Testis (tissue), 3 donors: Measurements from ENCODE around the gene C3orf20. TPM values are rescaled to one million over a fixed set of nuclear protein-coding genes. Genes with fewer than 3 reads are reported as not detected.

Experiments used
- DNase-seq: peaks from one replicate; pipeline ENCODE4 v3.0.0-alpha.2; 2019
- H3K27ac ChIP-seq, 2 donors: fragments of 200-600 bp; sonication (generic); one replicate each; pipeline ENCODE4 v1.5.1; 2019
- H3K27me3 ChIP-seq: fragments of 200-600 bp; sonication (generic); one replicate; pipeline ENCODE4 v1.5.1; 2019
- H3K36me3 ChIP-seq: fragments of 200-600 bp; sonication (generic); one replicate; pipeline ENCODE4 v1.5.1; 2017; ENCODE audit warnings: low read depth; ENCODE audit errors: missing control alignments
- H3K4me1 ChIP-seq: fragments of 200-600 bp; sonication (generic); one replicate; pipeline ENCODE4 v1.5.1; 2019
- H3K4me3 ChIP-seq, 2 donors: fragments of 200-600 bp; sonication (generic); one replicate each; pipeline ENCODE4 v1.5.1; 2017 to 2019
- H3K9me3 ChIP-seq: fragments of 200-600 bp; sonication (generic); one replicate; pipeline ENCODE4 v1.5.1; 2017
- CTCF ChIP-seq, 3 experiments: fragments of 450-650 bp in 2 of 3; fragments of 200-600 bp in 1 of 3; sonication (generic) in 1 of 3; IDR thresholded peaks; one replicate each; pipeline ENCODE4 v1.5.1; 2016 to 2019; ENCODE audit warnings: antibody characterized with exemption in 3 of 3, mild to moderate bottlenecking in 2 of 3, moderate library complexity in 1 of 3
- POLR2A ChIP-seq: fragments of 450-650 bp; IDR thresholded peaks from one replicate; pipeline ENCODE4 v1.6.1; 2017; ENCODE audit warnings: antibody characterized with exemption, mild to moderate bottlenecking, moderate library complexity
- WGBS, 2 donors: methylation state at CpG; one replicate each; pipeline ENCODE4 v1.1.5; 2018; 5-methylcytosine and 5-hydroxymethylcytosine counted together
- intact Hi-C: fragments of 100-400 bp; cut with DNase I; formaldehyde crosslinking; loops from one replicate; pipeline ENCODE4 v1.15.1; 2023; ENCODE audit warnings: low total_unique reads
- polyA plus RNA-seq: library from polyadenylated mRNA; stranded (reverse); fragments of 350-450 nt; fragmentation: Illumina TruSeq; extraction: RNeasy Lipid Tissue Mini Kit (QIAGEN cat#74804); gene quantifications from one replicate; pipeline ENCODE4 v1.2.3, GENCODE V29; 2014; ENCODE audit warnings: low read depth, low replicate concordance; ENCODE audit not compliant: insufficient read depth
- total RNA-seq, 2 donors: library from RNA; depleted of rRNA; stranded (reverse); fragments of >200 nt; gene quantifications; one replicate each; pipeline ENCODE4 v1.2.3, GENCODE V29; 2016

The C3orf20 gene
- total and polyA plus RNA-seq, 3 donors from 2014 or later = 3.8 to 16.5 (median 11.0) TPM

GRCh38 chr3:14640157-14640562 is 34.8 kb upstream of the C3orf20 start:
- WGBS, 2 donors = 66 to 78% methylated on average over 10 of the region's 10 CpGs
- no peaks in the 10 kb centered on the region for H3K4me1 ChIP-seq
- no peaks in the 10 kb centered on the region for H3K36me3 ChIP-seq
- no peaks in the 10 kb centered on the region for H3K9me3 ChIP-seq
- no peaks in the 10 kb centered on the region for H3K27me3 ChIP-seq
- H3K4me3 ChIP-seq = no peak overlapping the region
- DNase-seq = no peak
- intact Hi-C loops = no loop called here
- TF ChIP-seq CTCF (IDR thresholded peaks at IDR 0.05) (no peak), POLR2A (no peak)
- no peak overlapping the region for H3K27ac ChIP-seq

- no peaks in the 10 kb centered on the region for H3K36me3 ChIP-seq
- no peak overlapping the region for H3K4me3 ChIP-seq
- TF ChIP-seq CTCF (IDR thresholded peaks at IDR 0.05) (no peak), POLR2A (no peak)
- DNase-seq = no peak
- no peaks in the 10 kb centered on the region for H3K9me3 ChIP-seq
- no peaks in the 10 kb centered on the region for H3K27me3 ChIP-seq
- intact Hi-C loops = no loop called here
- 41 to 42% methylated on average over 2 of the region's 2 CpGs for WGBS, 2 donors
- H3K4me1 ChIP-seq = no peaks in the 10 kb centered on the region
- no peak overlapping the region for H3K27ac ChIP-seq
Observed at GRCh38 chr3:14640734-14641133, 34.2 kb upstream of the C3orf20 start.

GRCh38 chr3:14641346-14641745 is 33.6 kb upstream of the C3orf20 start:
- WGBS, 2 donors = 92 to 94% methylated on average over 3 to 4 of the region's 4 CpGs
- Histone ChIP-seq H3K27ac (no peak overlapping the region), H3K9me3 (no peaks in the 10 kb centered on the region), H3K36me3 (no peaks in the 10 kb centered on the region), H3K27me3 (no peaks in the 10 kb centered on the region), H3K4me3 (no peak overlapping the region), H3K4me1 (no peaks in the 10 kb centered on the region)
- DNase-seq = no peak
- TF ChIP-seq CTCF (IDR thresholded peaks at IDR 0.05) = no peak
- TF ChIP-seq POLR2A = no peak
- intact Hi-C loops = no loop called here

GRCh38 chr3:14645453-14645852 is 29.5 kb upstream of the C3orf20 start:
- peaks cover 1% of the 10 kb centered on the region for H3K4me1 ChIP-seq
- DNase-seq = no peak
- intact Hi-C loops = no loop called here
- WGBS, 2 donors = 79 to 86% methylated on average over 5 of the region's 5 CpGs
- TF ChIP-seq POLR2A (no peak), CTCF (IDR thresholded peaks at IDR 0.05) (no peak)
- H3K27me3 ChIP-seq = no peaks in the 10 kb centered on the region
- H3K4me3 ChIP-seq = no peak overlapping the region
- no peaks in the 10 kb centered on the region for H3K9me3 ChIP-seq
- no peaks in the 10 kb centered on the region for H3K36me3 ChIP-seq
- no peak overlapping the region for H3K27ac ChIP-seq

GRCh38 chr3:14646131-14646573 is 28.8 kb upstream of the C3orf20 start:
- H3K4me3 ChIP-seq = no peak overlapping the region
- no peaks in the 10 kb centered on the region for H3K36me3 ChIP-seq
- no peak for DNase-seq
- H3K4me1 ChIP-seq = peaks cover 6% of the 10 kb centered on the region
- TF ChIP-seq CTCF (IDR thresholded peaks at IDR 0.05) (no peak), POLR2A (no peak)
- WGBS, 2 donors = 83 to 85% methylated on average over 6 of the region's 6 CpGs
- intact Hi-C loops = no loop called here
- no peak overlapping the region for H3K27ac ChIP-seq
- no peaks in the 10 kb centered on the region for H3K27me3 ChIP-seq
- no peaks in the 10 kb centered on the region for H3K9me3 ChIP-seq
